GM21515 (cell line): ENCODE measurements around the gene ACOT12.
"Not testable (repeated sequence)": the region's sequence is repeated elsewhere in the genome, so short reads cannot be mapped to it uniquely, and the experiment has no call there.

ENCODE experiments used
- ATAC-seq: cut with Tn5 transposase; IDR thresholded peaks from one replicate; pipeline ENCODE4 v1.9.1; 2021; ENCODE audit not compliant: unreplicated experiment

The ACOT12 gene

GRCh38 chr5:81393783-81394718 lies at the start of gene ACOT12:
TSS of gene ACOT12 (minus strand) at chr5:81394134. CDS start at chr5:81394114, 20 bp downstream.
- no peak for ATAC-seq

GRCh38 chr5:81435023-81435422 lies 41.1 kb upstream of the ACOT12 start:
- ATAC-seq = no peak

DNA sequence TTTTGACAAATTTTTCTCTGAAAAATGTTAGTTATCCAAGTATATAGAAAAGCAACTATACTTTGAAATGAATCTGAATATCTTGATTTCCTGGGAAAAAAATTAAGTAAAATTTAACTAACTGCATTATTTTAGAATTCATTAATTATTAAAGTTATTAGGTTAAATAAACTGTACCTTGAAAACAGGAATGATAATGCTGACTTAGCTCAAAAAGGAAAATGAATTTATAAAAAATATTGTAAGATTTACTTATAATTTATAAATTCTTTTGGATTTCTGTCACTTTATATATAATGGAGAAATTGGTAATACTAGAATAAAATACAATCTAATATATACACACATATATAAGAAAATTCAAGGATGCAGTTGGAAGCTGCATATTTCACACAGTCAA lies 36.1 kb upstream of the ACOT12 start:
- ATAC-seq = no peak

GRCh38 chr5:81429363-81429762 lies 35.4 kb upstream of the ACOT12 start:
- ATAC-seq = no peak

- ATAC-seq = no peak
Measured at GRCh38 chr5:81428861-81429260, 34.9 kb upstream of the ACOT12 start.

GRCh38 chr5:81428446-81428845 lies 34.5 kb upstream of the ACOT12 start:
- no peak for ATAC-seq

GRCh38 chr5:81427566-81427965 lies 33.6 kb upstream of the ACOT12 start:
- ATAC-seq = no peak

- no peak for ATAC-seq
Measured at GRCh38 chr5:81426359-81427030, 32.6 kb upstream of the ACOT12 start.

GRCh38 chr5:81425569-81425968 lies 31.6 kb upstream of the ACOT12 start:
- ATAC-seq = no peak

DNA sequence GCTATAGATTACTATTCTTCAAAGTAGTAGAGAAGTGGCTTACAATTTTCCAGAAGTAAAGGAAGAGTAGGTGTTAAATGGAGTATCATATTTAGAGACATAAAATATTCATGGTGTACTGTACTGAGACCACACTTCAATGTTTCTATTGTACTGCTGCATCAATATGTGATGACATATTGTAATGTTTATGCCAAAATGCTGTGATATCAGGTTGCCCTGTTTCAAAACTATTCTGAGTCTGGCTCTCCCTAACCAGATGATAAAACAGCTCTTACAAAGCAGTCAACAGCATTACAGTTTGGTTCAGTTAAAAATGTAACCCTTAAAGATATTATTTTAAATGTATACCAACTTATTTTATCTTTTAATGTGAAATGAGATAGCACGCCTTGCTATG lies 30.8 kb upstream of the ACOT12 start:
- no peak for ATAC-seq

DNA sequence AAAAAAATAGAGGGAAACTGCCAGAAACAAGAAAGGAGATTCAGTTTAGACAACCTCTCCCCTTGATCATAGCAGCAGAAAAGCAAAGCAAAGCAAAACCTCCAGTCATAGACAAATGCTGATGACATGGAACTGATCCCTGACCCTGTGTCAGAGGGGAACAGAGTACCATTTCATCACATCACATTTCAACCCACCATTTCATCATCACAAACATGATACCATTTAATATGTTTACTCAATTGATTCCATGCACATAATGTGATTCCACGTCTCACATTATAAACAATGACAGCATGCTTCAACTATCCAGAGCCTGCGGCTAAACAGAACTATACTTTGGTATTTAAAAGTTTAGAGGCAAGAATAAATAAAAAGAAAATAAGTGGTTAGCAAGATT lies 28.7 kb upstream of the ACOT12 start:
- no peak for ATAC-seq

GRCh38 chr5:81420039-81420667 lies 26.2 kb upstream of the ACOT12 start:
- ATAC-seq = no peak

DNA sequence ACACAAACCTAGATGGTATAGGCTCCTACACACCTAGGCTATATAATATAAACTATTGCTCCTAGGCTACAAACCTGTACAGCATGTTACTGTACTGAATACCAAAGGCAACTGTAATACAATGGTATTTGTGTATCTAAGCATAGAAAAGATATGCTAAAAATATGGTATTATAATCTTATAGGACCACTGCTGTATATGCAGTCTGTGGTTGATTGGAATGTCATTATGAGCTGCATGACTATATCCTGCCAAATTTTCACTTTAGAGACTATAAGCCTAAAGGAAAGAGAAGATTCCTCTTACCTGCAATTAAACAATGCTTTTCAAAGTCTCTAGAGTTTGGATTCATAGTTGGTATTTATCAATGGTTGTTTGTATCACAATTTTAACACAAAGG lies 24.7 kb upstream of the ACOT12 start:
- no peak for ATAC-seq

DNA sequence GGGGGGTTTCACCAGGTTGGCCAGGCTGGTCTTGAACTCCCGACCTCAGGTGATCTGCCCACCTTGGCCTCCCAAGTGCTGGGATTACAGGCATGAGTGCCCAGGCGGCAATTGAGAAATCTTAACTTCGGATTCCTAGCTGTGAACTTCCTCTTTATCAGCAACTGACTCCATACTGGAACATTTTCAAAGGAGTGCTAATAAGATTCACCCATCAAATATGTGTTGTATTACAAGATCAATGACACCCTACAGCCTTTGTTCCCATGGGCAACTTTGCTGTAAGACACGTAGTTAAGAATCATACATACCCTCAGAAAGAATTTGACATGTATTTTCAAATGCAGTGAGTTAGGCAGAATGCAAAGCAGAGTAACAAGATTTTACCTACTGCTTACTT lies 23.1 kb upstream of the ACOT12 start:
- no peak for ATAC-seq

DNA sequence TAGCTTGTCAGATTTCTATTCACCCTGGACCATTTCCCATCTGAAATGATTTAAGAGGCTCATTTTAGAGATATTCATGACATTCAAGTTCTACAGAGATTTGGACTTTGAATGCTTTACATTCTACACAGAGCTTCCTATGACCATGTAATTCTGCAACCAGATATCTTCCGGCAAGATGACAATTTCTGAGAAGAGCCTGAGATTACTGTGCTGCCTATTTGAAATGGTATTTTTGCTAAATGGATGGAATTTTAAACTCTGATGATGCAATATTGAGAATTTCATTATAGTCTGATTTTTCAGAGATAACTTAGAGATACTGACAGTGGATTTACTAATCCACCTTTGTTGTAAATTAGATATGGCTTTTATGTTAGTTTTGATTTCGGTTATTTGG lies 16.0 kb upstream of the ACOT12 start:
- ATAC-seq = no peak

DNA sequence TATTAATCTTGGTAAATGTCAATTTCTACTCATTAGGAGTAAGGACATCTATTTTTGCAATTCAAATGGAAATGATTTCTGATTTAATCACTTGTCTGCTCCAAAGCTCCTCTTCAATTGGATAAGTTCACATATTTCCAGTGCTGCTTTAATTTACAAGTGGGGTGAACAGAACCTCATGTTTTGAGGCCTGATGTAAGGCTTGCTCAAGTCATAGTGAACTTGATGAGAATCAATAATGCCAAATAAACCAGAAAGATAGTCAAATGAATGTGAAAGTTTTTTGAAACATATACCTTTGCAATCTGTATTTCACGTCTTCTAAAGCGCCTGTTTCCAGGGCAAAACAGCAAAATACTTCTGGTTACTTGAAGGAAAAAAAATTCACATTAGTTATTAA lies 15.4 kb upstream of the ACOT12 start:
- no peak for ATAC-seq

DNA sequence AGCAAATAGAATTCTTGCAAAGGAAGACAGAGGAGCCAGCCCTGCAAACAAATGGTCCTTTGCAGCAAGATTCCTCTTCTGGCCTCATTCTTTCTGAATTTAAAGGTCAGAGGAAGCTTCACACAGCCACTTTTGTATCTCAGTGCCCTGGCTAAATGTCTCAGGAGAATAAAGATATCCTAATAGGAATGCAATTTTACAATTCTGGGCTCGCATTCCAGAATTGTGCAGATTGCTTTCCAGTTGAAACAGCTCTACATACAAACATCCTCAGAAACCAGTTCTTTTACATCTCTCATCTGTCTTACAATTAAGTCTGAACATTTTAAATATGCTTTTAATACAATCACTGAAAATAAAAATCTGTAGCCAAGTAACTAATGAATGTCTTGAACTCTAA lies 14.6 kb upstream of the ACOT12 start:
- ATAC-seq = no peak

- not testable (repeated sequence) for ATAC-seq
Measured at GRCh38 chr5:81407811-81408210, 13.9 kb upstream of the ACOT12 start.

GRCh38 chr5:81405126-81405891 lies 11.4 kb upstream of the ACOT12 start:
- ATAC-seq = no peak

DNA sequence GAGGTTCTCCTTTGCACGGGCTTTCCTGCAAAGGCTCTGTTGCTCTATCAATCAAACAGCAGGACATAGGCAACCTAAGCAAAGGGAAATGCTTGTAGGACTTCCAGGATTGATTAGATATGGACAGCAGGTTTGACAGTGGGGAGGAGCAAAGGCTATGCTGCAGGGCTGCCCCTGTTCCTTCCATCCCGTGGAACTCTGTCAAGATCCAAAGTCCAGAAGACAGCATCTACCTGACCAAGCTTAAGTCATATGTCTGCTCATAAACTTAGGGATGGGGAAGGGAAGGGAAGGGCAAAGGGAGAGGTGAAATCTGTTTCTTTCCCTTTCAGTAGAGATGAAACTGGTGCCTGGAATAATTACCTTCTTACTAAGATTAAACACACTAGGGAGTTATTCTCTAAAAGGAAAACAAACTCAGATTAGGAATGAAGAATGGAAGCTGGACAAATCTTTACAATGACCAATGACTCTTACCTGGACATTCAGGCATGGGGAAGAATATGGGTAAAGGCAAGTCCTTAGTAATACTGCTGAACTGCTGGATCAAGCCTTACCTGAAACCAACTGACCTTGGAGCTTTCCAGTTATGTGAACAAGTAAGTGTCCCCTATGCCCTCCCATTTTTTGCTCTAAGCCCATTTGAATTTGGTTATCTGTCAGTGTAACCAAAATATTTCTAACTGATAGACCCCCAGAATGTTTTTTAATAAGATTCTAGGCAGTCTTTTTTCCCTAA lies 8.4 kb upstream of the ACOT12 start:
- ATAC-seq = no peak
